ENCODE measurements around the gene TSC22D3.

The TSC22D3 gene

GRCh38 chrX:107730991-107731766, 44.4 kb downstream of the TSC22D3 start:
- no peak for DNase-seq (ENCODE audit: low read depth)

DNA sequence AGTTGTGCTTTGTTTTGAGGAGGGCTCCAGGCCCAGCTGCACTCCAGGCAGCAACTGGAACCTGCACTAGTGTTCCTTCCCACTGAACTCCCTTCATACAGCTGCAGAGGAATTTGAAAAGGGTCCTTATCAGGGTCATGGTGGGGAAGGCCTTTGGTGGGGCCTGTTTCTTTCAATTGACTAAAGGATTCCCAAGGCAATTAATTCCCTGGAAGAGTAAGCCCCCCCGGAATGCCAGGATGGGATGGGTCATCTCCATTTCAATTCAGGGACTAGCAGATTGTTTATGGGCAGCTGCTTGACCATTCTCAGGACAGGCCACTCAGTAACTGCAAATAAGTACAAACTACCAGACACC, 45.3 kb downstream of the TSC22D3 start:
- no peak for DNase-seq (ENCODE audit: low read depth)

DNA sequence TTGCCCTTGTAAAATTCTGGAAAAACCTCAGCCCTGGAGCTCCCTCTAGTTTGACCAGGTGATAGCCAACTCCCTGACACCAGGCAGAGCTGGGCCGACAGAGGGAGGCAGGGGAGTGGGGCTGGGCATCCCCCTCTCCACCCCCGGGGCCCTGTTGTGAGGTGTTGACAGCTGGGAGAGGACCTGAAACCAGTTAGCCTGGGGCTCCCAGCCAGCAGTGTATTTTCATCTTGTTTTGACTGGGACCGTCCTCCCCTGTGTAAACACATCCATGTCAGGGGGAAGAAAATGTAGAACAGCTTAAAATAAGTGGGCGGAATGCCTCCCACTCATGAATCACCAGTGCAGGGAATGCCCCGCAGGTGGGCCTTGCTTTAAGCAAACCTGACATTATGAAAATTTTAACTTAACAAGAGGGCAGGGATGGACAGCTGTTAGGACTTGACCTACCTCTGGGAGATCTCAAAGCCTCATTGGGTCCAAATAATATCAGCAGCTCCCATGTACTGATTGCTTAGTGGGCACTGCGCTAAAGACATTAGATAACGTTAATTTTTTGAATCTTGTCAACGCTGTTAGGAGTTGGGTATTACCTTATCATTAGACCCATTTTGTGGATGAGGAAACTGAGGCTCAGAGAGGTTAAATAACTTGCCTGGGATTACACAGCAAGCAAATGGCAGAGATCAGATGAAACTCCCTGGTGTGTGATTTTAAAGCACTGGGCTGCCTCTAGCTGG, 45.9 kb downstream of the TSC22D3 start:
- no peak for DNase-seq (ENCODE audit: low read depth)

DNA sequence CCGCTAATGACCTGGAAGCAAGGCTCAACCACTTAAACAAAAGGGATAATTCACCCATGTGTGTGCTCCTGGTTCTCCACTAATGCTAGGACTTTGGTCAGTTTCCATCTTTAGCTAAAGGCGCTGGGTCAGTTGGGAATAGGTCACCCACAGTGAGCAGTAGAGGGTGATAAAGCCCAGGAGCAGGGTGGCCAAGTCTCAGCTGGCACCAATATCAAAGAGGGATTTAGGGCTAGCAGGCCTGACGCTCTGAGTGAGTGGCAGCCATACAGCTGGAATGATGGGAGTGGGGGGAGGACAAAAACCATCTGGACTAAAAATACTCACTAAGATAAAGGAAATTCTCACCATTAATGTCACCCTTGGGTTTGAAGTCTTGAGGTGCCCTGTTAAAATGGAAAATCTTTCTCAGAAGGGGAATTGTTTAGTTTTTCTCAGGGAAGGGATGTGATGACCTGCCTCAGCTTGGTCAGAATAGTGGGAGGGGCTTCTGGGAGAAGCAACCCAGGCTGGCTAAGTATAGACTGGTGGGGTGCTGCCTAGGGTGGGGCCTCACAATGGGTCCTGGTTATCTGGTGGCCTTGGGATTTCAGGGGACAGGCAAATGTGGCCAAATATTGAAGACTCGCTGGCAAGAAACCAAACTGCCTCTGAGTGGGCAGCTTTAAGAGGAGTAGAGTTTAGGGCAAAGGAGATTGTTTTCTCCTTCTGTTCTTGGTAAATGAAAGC, 47.1 kb downstream of the TSC22D3 start:
- DNase-seq (ENCODE audit: low read depth): no peak

GRCh38 chrX:107726816-107727534, 48.6 kb downstream of the TSC22D3 start:
- no peak for DNase-seq (ENCODE audit: low read depth)

DNA sequence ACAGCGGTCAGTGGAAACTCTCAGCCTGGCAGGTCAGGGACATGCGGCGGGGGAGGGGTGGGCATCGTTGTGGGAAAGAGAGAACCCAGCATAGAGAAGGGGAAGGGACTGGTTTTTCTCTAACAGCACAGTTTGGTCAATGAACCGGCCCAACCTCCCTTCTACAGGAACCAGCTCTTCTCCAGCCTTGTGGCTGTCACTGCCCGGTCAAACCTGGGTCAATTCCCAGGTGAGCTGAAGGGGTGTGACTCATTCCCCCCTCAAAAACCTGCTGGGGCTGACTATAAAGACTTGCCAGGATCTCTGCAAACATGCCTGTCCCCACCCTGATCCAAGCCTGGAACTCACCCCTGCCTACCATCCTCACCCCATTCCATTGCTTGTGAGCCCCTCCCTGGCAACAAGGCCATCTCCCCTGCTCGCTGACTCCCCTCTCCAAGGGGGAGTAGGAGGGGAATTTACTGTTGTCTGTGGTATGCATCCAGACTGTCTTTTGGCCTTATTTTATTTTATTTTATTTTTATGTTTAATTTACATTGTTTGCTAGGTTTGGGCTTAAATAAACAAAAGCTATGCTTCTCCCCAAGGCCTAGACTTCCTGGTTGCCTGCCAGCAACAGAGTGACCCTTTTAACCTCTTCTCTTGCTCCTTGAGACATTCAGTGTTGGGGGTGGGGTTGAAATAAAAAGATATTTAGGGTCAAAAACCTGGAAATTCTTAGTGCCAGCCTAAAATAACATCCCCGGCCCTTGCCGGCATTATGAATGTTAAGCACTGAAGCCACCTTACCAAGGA, 49.6 kb downstream of the TSC22D3 start:
- DNase-seq (ENCODE audit: low read depth): no peak

DNA sequence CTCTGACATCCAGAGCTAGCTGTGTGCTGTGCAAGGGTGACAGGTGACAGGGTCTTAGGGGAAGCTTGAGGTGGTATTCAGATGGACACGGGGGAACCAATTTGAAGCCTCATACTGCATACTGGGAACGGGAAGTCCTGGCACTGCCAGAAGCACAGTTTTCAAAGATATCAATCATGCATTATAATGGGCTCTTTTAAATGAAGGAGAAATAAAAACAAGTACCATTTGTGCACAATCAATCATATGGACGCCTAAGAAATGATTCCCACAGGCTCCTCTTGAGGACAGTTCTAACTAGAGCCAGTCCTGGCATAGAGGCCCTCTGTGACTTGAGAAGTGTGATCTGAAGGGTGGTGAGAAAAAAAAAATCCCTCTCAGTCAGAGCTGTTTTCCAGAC, 50.9 kb downstream of the TSC22D3 start:
- DNase-seq (ENCODE audit: low read depth): no peak

GRCh38 chrX:107723511-107723910, 52.1 kb downstream of the TSC22D3 start:
- DNase-seq (ENCODE audit: low read depth): no peak

- DNase-seq (ENCODE audit: low read depth): no peak
Observed at GRCh38 chrX:107721966-107722707, 53.5 kb downstream of the TSC22D3 start.

DNA sequence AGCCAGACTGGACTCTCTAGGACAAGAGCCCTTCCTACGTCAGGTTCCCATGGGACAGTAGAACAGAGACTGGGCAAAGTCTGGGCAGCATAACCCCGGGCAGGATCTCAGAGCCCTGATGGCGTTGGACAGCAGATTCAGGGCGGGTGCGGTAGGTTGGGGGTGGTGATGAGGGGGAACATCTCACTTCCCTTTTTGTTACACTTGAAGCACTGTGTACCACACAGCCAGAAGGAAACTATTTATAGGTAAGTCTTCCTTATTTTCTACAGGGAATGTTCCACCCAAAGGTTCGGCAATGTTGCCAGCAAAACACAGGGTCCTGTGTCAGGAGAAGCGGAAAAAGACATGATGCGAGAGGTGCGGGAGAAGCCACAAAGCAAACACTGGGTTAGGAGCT, 54.3 kb downstream of the TSC22D3 start:
- DNase-seq (ENCODE audit: low read depth): no peak

DNA sequence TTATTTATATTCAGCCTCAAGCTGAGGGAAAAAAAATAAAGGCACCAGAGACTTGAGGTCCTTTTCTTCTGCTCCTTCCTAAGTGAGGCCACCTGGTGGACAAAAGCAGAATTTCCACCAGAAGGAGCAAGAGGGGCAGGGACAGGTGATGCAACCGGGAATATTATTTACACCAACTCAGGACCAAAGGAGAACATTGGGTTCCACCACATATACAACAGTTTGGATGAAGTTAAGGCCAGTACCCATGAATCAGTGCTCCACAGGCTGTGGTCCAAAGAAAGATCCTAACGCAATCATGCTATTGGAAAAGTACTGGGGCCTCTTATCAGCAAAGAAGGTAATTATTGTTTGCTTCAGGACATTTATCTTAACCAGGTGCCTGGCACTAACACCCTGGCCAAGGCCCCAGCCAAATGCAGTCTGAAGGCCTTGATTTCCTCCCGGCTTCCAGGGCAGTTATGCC, 57.4 kb downstream of the TSC22D3 start:
- DNase-seq (ENCODE audit: low read depth): peak; percentile 44

DNA sequence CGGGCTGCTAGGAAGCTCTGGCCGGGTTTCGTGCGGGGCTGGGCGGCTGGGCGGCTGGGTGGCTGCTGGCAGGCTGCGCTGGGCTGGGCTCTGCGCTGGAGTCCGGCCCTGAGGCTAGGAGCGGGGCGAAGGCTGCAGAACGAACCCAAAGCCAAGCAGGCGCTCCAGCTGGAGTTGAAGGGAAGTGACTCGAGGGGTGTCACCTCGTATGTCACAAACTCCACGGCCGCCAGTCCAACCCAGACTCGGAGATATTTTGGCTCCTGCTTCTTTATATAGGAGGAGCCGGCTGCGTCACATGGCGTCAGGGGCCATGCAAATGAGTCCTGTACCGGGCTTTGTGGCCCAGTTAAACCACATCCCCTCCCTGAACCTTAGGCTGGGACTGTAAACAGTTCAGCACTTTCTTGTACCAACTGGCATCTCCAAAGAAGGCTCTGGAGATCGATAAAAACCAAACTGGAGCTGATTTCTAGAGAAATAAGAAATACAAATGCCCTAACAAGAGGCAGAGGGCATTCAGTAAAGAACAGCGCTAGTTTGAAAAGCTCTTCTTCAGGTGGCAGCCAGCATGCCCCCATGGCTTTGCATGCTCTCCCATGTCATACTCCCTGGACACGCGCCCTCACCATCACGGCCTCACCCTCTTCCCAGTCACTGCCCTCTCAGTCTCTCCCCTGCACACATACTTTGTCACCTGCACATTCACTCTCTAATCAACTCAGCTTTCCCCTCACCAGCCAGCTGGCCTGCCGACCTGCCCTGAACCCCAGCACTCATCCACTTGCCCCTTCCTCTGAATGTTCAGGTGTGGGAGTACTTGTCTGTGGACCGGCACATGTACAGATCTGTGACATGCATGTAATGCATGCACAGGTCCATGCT, 58.5 kb downstream of the TSC22D3 start:
- peak; percentile 81 for DNase-seq (ENCODE audit: low read depth)

- DNase-seq (ENCODE audit: low read depth): no peak
Observed at GRCh38 chrX:107716118-107716684, 59.4 kb downstream of the TSC22D3 start.

- no peak for DNase-seq (ENCODE audit: low read depth)
Observed at GRCh38 chrX:107715331-107716117, 60.1 kb downstream of the TSC22D3 start.

- DNase-seq (ENCODE audit: low read depth): no peak
Observed at GRCh38 chrX:107714206-107714891, 61.2 kb downstream of the TSC22D3 start.

DNA sequence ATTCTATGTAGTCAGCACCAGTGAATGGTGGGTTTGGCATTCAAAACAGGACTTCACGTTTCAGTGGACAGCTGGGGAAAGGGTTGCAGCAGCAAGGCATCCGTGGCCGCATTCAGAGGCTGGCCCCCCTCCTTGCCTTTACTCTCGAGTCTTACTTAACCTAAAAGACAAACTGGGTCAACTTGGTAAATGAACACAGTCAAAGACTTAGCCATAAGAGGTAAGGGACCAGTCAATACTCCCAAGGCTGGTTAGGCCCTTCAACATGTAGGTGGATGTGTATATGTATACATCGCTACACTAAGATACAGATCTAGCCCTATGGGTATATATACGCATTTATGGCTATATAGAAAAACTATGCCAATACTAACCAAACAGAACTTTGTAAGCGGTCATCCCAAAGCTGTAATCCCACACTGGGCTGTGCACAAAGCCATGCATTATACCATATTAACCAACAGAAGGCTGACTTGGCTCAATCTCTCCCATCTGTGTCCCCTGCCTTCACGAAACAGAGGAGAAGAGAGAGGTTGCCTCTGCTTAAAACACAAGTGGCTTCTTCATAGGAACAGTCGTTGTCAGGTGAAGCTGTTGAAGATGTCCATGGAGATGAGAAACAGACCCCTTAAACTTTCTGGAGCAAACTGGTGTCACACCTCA, 61.9 kb downstream of the TSC22D3 start:
- DNase-seq (ENCODE audit: low read depth): no peak

GRCh38 chrX:107713203-107713542, 62.4 kb downstream of the TSC22D3 start:
- DNase-seq (ENCODE audit: low read depth): no peak
